ENCODE measurements around the gene KANSL3.
"Not testable (repeated sequence)": the region's sequence is repeated elsewhere in the genome, so short reads cannot be mapped to it uniquely, and the experiment has no call there.

- TF ChIP-seq ZFP3 (CRISPR knock-in tag; IDR thresholded peaks at IDR 0.05); ESRRG (CRISPR knock-in tag; IDR thresholded peaks at IDR 0.05); CSRNP3 (CRISPR knock-in tag; IDR thresholded peaks at IDR 0.05); TCF4 (CRISPR knock-in tag; IDR thresholded peaks at IDR 0.05; ENCODE audit: borderline replicate concordance); ISL1 (CRISPR knock-in tag; IDR thresholded peaks at IDR 0.05): not testable (repeated sequence)
- TF ChIP-seq, protein P1, sequence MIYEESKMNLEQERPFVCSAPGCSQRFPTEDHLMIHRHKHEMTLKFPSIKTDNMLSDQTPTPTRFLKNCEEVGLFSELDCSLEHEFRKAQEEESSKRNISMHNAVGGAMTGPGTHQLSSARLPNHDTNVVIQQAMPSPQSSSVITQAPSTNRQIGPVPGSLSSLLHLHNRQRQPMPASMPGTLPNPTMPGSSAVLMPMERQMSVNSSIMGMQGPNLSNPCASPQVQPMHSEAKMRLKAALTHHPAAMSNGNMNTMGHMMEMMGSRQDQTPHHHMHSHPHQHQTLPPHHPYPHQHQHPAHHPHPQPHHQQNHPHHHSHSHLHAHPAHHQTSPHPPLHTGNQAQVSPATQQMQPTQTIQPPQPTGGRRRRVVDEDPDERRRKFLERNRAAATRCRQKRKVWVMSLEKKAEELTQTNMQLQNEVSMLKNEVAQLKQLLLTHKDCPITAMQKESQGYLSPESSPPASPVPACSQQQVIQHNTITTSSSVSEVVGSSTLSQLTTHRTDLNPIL (CRISPR knock-in tag; IDR thresholded peaks at IDR 0.05; ENCODE audit: low read depth): not testable (repeated sequence)
- TF ChIP-seq, protein P2, sequence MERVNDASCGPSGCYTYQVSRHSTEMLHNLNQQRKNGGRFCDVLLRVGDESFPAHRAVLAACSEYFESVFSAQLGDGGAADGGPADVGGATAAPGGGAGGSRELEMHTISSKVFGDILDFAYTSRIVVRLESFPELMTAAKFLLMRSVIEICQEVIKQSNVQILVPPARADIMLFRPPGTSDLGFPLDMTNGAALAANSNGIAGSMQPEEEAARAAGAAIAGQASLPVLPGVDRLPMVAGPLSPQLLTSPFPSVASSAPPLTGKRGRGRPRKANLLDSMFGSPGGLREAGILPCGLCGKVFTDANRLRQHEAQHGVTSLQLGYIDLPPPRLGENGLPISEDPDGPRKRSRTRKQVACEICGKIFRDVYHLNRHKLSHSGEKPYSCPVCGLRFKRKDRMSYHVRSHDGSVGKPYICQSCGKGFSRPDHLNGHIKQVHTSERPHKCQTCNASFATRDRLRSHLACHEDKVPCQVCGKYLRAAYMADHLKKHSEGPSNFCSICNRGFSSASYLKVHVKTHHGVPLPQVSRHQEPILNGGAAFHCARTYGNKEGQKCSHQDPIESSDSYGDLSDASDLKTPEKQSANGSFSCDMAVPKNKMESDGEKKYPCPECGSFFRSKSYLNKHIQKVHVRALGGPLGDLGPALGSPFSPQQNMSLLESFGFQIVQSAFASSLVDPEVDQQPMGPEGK (CRISPR knock-in tag; IDR thresholded peaks at IDR 0.05; ENCODE audit: borderline replicate concordance): not testable (repeated sequence)
These were observed 16.7 kb upstream of the KANSL3 start for GRCh38 chr2:96654791-96655190.
